Measurements from ENCODE around the gene BRSK1. TPM values are rescaled to one million over a fixed set of nuclear protein-coding genes. Genes with fewer than 3 reads are reported as not detected.

Gene BRSK1
- total and polyA plus RNA-seq, 9 donors: 5.4 to 13.7 (median 10.4) TPM

DNA sequence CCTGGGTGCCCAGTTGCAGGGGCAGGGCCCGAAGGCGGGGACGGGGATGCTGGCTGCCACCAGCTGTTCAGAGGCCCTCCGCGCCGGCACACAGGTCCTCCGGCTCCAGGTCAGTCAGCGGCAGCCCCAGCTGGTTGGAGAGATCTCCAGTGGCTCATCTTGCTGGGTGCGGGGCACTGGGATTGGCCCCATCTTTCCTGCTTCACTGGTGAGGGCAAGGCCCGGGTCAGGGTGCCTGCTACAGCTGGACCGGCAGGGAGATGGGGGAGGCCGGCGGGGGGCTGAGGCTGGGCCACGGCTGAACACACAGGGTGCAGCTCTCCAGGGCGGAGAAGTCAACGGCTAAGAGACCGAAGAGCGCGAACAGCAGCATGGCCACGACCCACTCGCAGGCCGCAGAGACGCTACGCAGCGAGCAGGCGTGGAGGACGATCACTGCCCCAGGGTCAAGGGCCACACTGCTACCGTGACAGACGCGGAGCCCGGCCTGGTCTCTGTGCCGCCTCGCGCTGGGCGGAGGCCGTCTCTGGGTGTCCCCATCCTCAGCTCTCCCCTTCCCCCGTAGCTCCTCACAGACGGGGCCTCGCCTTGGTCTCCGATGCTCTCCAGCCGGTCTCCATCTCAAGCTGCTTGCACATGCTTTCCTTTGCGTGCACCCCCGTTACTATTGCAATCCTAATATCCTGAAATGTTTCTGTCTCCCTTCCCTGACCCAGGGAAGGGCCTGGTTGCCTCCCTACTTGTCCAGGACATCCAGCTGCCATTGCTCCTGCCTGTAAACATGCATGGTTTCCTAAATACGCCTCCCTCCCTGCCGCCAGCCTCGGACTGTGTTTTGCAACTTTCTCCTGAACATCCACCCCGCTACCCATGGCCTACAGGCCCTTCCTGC lies 29.1 kb downstream of the BRSK1 start:
- Histone ChIP-seq H3K4me1 (ENCODE audit: control insufficient read depth, insufficient read depth, low read length) (no peaks in the 10 kb centered on the region), H3K4me3 (ENCODE audit: low read length) (no peak overlapping the region), H3K27ac (ENCODE audit: low read length) (no peak overlapping the region), H3K27me3 (ENCODE audit: control insufficient read depth, insufficient read depth, low read length) (no peaks in the 10 kb centered on the region), H3K36me3 (ENCODE audit: control insufficient read depth, insufficient read depth, low read length) (peaks cover 7% of the 10 kb centered on the region), H3K9me3 (replicated peaks; ENCODE audit: control insufficient read depth, low read depth, low read length) (no peaks in the 10 kb centered on the region)
- no peak for DNase-seq
- 80% methylated on average over 47 of the region's 47 CpGs for WGBS (ENCODE audit: insufficient coverage)

GRCh38 chr19:55314396-55314795 lies 30.6 kb downstream of the BRSK1 start:
- Histone ChIP-seq H3K4me1 (ENCODE audit: control insufficient read depth, insufficient read depth, low read length) (no peaks in the 10 kb centered on the region), H3K27ac (ENCODE audit: low read length) (no peak overlapping the region), H3K36me3 (ENCODE audit: control insufficient read depth, insufficient read depth, low read length) (peaks cover 3% of the 10 kb centered on the region), H3K27me3 (ENCODE audit: control insufficient read depth, insufficient read depth, low read length) (no peaks in the 10 kb centered on the region), H3K4me3 (ENCODE audit: low read length) (no peak overlapping the region), H3K9me3 (replicated peaks; ENCODE audit: control insufficient read depth, low read depth, low read length) (no peaks in the 10 kb centered on the region)
- DNase-seq: no peak
- 63% methylated on average over 7 of the region's 8 CpGs for WGBS (ENCODE audit: insufficient coverage)

GRCh38 chr19:55315956-55316525 lies 32.2 kb downstream of the BRSK1 start:
- WGBS (ENCODE audit: insufficient coverage): 86% methylated on average over 12 of the region's 13 CpGs

DNA sequence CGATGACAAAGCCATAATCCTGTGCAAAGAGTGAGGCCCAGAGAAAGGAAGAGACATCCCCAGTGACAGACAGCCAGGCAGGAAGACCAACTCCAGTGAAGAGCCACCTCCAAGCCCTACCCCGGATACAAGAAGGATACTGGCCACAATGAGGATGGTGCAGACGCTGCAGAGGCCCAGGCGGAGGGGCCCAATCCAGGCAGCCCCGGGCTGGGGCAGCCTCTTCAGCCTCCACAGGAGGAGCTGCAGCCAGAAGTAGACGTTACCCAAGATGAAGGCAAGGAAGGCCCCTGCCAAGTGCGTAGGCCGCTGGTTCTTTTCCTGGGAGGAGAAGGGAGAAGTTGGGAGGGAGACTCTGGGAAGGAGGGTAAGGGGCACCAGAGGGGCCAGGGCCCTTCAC lies 32.8 kb downstream of the BRSK1 start:
- Histone ChIP-seq H3K4me3 (ENCODE audit: low read length) (no peak overlapping the region), H3K4me1 (ENCODE audit: control insufficient read depth, insufficient read depth, low read length) (peaks cover 5% of the 10 kb centered on the region), H3K9me3 (replicated peaks; ENCODE audit: control insufficient read depth, low read depth, low read length) (no peaks in the 10 kb centered on the region), H3K27me3 (ENCODE audit: control insufficient read depth, insufficient read depth, low read length) (peaks cover 7% of the 10 kb centered on the region), H3K27ac (ENCODE audit: low read length) (no peak overlapping the region), H3K36me3 (ENCODE audit: control insufficient read depth, insufficient read depth, low read length) (no peaks in the 10 kb centered on the region)
- DNase-seq: no peak
- 71% methylated on average over 5 of the region's 8 CpGs for WGBS (ENCODE audit: insufficient coverage)

More at GRCh38 chr19:55315956-55316525, 32.2 kb downstream of the BRSK1 start:
- no peaks in the 10 kb centered on the region for H3K36me3 ChIP-seq (ENCODE audit: control insufficient read depth, insufficient read depth, low read length)
- H3K4me3 ChIP-seq (ENCODE audit: low read length): no peak overlapping the region
- H3K27me3 ChIP-seq (ENCODE audit: control insufficient read depth, insufficient read depth, low read length): peaks cover 7% of the 10 kb centered on the region
- no peak overlapping the region for H3K27ac ChIP-seq (ENCODE audit: low read length)
- H3K9me3 ChIP-seq (replicated peaks; ENCODE audit: control insufficient read depth, low read depth, low read length): no peaks in the 10 kb centered on the region
- no peak for DNase-seq
- H3K4me1 ChIP-seq (ENCODE audit: control insufficient read depth, insufficient read depth, low read length): peaks cover 5% of the 10 kb centered on the region

DNA sequence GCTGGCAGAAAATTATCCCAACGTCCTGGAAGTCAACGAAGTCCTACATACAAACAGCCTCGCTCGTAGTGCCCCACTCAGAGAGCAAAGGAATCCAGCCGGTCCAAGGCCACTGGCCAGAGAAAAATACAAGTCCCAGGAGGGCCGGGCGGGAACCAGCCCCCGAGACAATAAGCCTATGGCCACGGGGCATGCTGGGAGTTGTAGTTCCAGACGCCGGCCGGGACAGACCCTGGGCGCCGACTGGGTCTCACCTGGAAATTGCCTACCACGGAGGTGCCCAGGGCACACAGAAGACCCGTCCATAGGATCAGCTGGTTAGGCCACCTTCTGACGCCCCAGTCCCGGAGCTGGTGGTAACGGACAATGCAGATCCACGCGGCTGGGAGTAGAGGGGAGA lies 36.0 kb downstream of the BRSK1 start:
- 13% methylated on average over 18 of the region's 21 CpGs for WGBS (ENCODE audit: insufficient coverage)
- H3K27ac ChIP-seq (ENCODE audit: low read length): no peak overlapping the region
- no peaks in the 10 kb centered on the region for H3K9me3 ChIP-seq (replicated peaks; ENCODE audit: control insufficient read depth, low read depth, low read length)
- peak; percentile 52 for DNase-seq
- no peaks in the 10 kb centered on the region for H3K36me3 ChIP-seq (ENCODE audit: control insufficient read depth, insufficient read depth, low read length)
- peaks cover 7% of the 10 kb centered on the region for H3K27me3 ChIP-seq (ENCODE audit: control insufficient read depth, insufficient read depth, low read length)
- peaks cover 5% of the 10 kb centered on the region for H3K4me1 ChIP-seq (ENCODE audit: control insufficient read depth, insufficient read depth, low read length)
- no peak overlapping the region for H3K4me3 ChIP-seq (ENCODE audit: low read length)

DNA sequence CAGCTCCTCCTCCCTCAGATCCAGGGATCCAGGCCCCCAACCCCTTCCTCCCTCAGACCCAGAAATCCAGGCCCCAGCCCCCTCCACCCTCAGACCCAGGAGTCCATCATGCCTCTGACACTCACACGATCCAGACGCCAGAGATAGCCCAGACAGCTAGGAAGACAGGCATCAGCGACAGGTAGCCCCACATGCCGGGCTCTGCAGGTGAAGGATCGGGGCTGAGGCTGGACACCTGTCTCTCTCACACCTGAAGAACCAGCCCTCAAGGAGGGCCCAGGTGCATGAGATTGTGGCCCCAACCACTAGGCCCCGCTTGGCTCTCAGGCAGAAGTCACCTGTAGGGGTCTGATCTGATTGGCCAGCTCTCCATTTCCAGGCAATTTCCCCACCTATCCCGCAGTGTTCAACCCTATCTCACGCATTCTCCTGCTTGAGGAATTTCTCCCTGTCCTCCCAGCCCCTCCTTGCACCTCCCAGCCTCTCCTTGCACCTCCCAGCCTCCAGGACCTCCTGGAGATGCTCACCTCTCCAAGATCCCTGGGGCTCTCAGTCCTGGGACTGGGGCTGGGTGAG lies 37.1 kb downstream of the BRSK1 start:
- 94% methylated on average over 6 of the region's 8 CpGs for WGBS (ENCODE audit: insufficient coverage)
- peaks cover 7% of the 10 kb centered on the region for H3K27me3 ChIP-seq (ENCODE audit: control insufficient read depth, insufficient read depth, low read length)
- H3K4me1 ChIP-seq (ENCODE audit: control insufficient read depth, insufficient read depth, low read length): peaks cover 5% of the 10 kb centered on the region
- no peak for DNase-seq
- H3K4me3 ChIP-seq (ENCODE audit: low read length): no peak overlapping the region
- H3K9me3 ChIP-seq (replicated peaks; ENCODE audit: control insufficient read depth, low read depth, low read length): no peaks in the 10 kb centered on the region
- no peak overlapping the region for H3K27ac ChIP-seq (ENCODE audit: low read length)
- H3K36me3 ChIP-seq (ENCODE audit: control insufficient read depth, insufficient read depth, low read length): no peaks in the 10 kb centered on the region

DNA sequence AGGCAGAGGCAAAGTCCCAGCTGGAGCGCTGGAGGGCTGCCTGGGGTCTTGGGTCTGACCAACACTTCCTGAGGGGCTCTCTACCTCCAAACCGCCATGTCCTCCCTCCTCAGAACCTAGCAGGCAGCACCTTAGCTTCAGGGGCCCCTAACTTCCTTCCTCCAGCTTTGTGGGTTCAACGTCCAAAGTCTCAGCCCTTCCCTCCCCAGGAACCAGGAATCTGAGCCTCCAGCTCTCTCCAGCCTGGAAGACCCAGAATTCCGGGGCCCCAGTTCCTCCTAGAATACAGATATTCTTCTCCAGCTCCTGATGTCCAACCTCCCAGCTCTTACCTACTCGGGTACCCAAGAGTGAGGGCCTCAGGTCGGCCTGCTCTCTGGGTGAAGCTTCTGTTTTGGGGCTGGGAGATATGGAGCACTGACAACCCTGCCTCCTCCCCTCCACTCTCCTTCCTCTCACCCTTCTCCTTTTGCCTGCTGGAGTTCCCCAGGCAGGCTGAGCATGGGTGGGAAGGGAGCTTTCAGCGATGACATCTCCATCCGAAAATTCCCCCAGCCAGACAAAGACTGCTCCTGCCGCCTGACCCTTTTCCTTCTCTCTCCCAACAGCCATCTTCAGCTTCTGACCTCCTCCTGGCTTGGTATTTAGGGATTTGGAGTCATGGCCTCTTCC lies 37.8 kb downstream of the BRSK1 start:
- Histone ChIP-seq H3K36me3 (ENCODE audit: control insufficient read depth, insufficient read depth, low read length) (no peaks in the 10 kb centered on the region), H3K9me3 (replicated peaks; ENCODE audit: control insufficient read depth, low read depth, low read length) (no peaks in the 10 kb centered on the region), H3K27me3 (ENCODE audit: control insufficient read depth, insufficient read depth, low read length) (peaks cover 7% of the 10 kb centered on the region), H3K4me1 (ENCODE audit: control insufficient read depth, insufficient read depth, low read length) (peaks cover 5% of the 10 kb centered on the region), H3K4me3 (ENCODE audit: low read length) (no peak overlapping the region), H3K27ac (ENCODE audit: low read length) (no peak overlapping the region)
- DNase-seq: no peak
- 74% methylated on average over 5 of the region's 9 CpGs for WGBS (ENCODE audit: insufficient coverage)

DNA sequence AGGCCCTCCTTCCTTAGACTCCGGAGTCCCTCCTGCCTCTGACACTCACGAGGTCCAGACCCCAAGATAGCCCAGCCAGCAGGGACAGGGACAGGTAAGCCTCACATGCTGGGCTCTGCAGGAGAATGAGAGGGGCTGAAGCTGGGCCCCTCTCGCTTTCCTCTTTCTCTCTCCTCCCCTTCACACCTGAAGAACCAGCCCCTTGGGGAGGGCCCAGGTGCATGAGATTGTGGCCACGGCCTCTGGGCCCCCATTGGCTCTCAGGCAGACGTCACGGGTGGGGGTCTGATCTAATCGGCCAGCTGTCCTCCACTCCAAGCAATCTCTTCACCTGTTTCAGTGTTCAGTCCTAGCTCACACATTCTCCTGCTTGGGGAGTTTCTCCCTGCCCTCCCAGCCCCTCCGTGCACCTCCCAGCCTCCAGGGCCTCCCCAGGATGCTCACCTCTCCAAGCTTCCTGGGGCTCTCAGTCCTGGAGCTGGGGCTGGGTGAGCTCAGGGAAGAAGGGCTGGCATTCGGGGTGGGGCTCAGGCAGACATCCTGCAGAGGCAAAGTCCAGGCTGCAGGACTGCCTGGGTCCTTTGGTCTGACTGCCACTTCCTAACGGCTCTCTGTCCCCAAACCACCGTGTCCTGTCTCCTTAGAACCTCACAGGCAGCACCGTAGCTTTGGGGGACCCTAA lies 38.5 kb downstream of the BRSK1 start:
- H3K4me1 ChIP-seq (ENCODE audit: control insufficient read depth, insufficient read depth, low read length): peaks cover 5% of the 10 kb centered on the region
- no peaks in the 10 kb centered on the region for H3K36me3 ChIP-seq (ENCODE audit: control insufficient read depth, insufficient read depth, low read length)
- DNase-seq: no peak
- 42% methylated on average over 10 of the region's 12 CpGs for WGBS (ENCODE audit: insufficient coverage)
- H3K27ac ChIP-seq (ENCODE audit: low read length): no peak overlapping the region
- no peak overlapping the region for H3K4me3 ChIP-seq (ENCODE audit: low read length)
- H3K27me3 ChIP-seq (ENCODE audit: control insufficient read depth, insufficient read depth, low read length): peaks cover 7% of the 10 kb centered on the region
- H3K9me3 ChIP-seq (replicated peaks; ENCODE audit: control insufficient read depth, low read depth, low read length): no peaks in the 10 kb centered on the region

DNA sequence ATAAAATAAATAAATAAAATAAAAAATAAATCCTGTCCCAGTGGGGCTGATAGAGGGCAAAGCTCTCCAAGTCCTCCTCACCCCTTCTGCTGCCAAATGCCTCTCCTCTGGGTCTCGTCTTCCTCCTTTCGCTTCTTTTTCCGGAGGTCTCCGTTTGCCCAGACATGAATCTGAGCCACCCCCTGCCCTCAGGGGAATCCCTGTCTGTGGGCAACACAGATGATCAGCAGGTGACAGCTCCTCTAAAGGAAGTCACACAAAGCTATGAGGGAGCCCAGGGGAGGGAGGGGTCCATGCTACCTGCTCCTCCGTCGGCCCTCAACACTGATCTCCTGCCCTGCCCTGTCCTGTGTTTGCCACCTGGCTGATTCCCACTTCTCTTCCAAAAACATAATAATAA lies 40.9 kb downstream of the BRSK1 start:
- Histone ChIP-seq H3K27ac (ENCODE audit: low read length) (peak overlapping the region; percentile 29), H3K4me1 (ENCODE audit: control insufficient read depth, insufficient read depth, low read length) (peaks cover 5% of the 10 kb centered on the region), H3K4me3 (ENCODE audit: low read length) (no peak overlapping the region), H3K36me3 (ENCODE audit: control insufficient read depth, insufficient read depth, low read length) (no peaks in the 10 kb centered on the region), H3K9me3 (replicated peaks; ENCODE audit: control insufficient read depth, low read depth, low read length) (no peaks in the 10 kb centered on the region), H3K27me3 (ENCODE audit: control insufficient read depth, insufficient read depth, low read length) (peaks cover 7% of the 10 kb centered on the region)
- WGBS (ENCODE audit: insufficient coverage): 60% methylated on average over 3 of the region's 6 CpGs
- DNase-seq: no peak

Measured in muscle of leg (tissue), 11 donors.